SW480 (cell line): ENCODE results near the gene CAMSAP2.

Experiments
- DNase-seq: peaks from one replicate; pipeline ENCODE4 v3.0.0-alpha.2; 2016; ENCODE audit warnings: low spot score

The CAMSAP2 gene

GRCh38 chr1:200845360-200845759 lies 106.7 kb downstream of the CAMSAP2 start:
- no peak for DNase-seq

DNA sequence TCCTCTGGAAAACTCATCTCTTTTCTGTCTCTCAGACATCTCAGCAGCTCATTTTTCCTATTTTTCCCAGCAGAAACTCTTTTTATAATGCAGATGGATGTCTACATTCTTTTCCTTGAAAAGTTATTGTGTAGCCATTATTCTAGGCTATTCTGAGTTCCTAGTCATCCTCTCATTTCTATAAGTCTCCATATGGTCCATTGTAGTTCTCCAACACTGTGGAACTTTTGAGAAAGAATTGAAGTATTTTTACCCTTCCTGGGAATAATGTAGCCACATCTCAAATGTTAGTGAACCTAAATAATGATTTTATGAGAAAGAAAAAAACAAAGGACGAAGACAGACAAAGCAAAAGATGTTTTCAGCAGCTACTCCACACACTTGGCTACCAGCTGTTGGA lies 107.7 kb downstream of the CAMSAP2 start:
- DNase-seq: no peak

DNA sequence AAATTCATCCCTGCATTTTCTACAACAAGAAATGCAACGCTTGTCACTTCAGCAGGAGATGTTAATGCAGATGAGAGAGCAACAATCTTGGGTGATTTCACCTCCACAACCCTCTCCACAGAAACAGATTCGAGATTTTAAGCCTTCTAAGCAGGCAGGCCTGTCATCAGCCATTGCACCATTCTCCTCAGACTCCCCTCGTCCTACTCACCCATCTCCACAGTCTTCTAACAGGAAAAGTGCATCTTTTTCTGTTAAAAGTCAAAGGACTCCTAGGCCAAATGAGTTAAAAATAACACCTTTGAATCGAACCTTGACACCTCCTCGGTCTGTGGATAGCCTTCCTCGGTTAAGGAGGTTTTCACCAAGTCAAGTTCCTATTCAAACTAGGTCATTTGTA lies 110.7 kb downstream of the CAMSAP2 start:
- no peak for DNase-seq

GRCh38 chr1:200850554-200850953 lies 111.9 kb downstream of the CAMSAP2 start:
- no peak for DNase-seq

DNA sequence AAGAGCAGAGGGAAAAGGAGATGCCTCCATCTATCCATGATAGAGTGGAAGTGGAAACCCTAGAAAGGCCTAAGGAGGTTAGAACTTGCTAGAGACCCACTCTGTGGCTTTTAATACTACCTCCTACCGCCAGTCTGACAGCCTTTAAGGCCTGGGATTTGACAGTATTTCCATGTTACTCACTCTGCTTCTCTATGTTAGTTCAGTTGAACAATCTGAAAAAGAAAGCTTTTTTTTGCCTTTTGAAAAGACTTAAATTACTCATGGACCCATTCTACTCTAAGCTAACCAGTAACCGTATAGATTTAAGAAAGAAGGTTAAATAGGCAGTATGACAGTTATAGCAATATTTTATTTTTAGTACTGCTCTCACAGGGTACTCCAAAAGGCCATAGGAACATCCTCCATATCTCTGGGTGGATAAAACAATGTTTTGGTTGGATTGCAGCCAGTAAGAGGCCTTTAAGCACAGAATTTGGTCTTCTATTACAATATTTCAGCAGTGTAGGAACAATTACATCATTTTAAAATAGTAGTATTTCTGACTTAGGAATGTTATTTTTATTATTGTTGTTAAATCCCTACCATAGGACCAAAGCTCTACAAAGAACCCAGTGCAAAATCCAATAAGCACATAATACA lies 118.1 kb downstream of the CAMSAP2 start:
- DNase-seq: no peak

GRCh38 chr1:200857804-200858203 lies 119.1 kb downstream of the CAMSAP2 start:
- no peak for DNase-seq

DNA sequence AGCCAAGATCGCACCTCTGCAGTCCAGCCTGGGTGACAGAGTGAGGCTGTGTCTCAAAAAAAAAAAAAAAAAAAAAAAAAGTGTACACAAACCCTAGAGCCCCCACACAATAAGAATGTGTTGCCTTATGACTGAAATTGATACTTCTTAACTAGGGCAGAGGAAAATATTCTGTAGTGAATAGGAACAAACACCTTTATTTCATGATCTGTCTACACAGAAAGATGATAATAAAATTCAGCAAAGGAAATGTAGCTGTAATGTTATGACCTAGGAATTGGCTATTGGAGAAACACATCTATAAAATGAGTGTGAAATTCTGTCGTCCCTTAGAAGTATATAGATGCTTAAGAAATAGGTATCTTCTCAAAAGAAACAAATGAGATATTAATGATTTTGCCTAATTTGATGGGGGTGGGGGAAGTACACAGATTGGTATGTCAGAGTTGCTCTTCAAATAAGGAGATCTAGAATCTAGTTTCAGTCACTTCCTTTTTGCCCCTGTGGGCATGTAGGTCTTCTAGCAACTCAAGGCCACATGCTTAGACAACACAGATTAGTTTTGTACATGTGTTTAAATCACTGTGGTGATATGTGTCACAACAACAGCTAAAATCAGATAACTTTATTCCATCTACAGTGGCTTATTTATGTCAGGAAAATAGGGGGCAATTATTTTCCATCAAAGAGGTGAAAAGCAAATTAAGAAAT lies 123.4 kb downstream of the CAMSAP2 start:
- DNase-seq: no peak

GRCh38 chr1:200862713-200863415 lies 124.2 kb downstream of the CAMSAP2 start:
- no peak for DNase-seq

GRCh38 chr1:200866116-200866515 lies 127.4 kb downstream of the CAMSAP2 start:
- DNase-seq: no peak

- no peak for DNase-seq
Observed at GRCh38 chr1:200866521-200866920, 127.8 kb downstream of the CAMSAP2 start.

DNA sequence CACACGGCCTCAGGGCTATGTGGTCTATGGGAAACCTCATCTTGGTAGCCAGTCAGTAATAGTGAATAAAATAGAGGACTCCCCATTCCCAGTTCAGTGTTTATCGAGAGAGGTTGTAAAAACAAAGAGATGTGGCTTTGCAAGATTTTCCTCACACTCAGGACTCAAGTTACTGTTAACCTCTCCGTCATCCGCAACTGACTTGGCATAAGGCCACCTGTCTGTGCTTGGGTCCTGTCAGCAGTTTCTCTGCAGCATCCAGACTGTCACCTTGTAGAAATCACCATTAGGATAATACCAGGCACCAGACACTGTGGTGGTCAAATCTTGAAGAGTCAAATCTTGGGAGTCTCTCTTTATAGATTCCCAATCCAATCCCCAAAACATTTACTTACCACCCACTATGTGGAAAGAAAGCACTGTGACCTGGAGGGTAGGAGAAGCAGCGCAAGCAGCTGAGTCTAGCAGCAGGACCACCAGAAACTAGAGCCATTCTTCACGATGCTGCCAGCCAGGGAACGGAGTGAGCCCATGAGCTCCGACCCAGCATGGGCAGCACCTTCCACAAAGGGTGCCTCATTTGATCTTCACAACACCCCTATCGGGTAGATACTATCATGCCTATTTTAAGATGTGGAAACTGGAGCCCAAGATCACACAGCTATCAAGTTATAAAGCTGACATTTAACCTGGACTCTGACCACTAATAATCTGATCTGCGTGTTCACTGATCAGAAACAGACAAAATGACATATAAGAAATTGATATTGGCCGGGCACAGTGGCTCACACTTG lies 128.5 kb downstream of the CAMSAP2 start:
- DNase-seq: no peak

GRCh38 chr1:200869376-200869752 lies 130.7 kb downstream of the CAMSAP2 start:
- no peak for DNase-seq

GRCh38 chr1:200869753-200870391 lies 131.2 kb downstream of the CAMSAP2 start:
- no peak for DNase-seq

DNA sequence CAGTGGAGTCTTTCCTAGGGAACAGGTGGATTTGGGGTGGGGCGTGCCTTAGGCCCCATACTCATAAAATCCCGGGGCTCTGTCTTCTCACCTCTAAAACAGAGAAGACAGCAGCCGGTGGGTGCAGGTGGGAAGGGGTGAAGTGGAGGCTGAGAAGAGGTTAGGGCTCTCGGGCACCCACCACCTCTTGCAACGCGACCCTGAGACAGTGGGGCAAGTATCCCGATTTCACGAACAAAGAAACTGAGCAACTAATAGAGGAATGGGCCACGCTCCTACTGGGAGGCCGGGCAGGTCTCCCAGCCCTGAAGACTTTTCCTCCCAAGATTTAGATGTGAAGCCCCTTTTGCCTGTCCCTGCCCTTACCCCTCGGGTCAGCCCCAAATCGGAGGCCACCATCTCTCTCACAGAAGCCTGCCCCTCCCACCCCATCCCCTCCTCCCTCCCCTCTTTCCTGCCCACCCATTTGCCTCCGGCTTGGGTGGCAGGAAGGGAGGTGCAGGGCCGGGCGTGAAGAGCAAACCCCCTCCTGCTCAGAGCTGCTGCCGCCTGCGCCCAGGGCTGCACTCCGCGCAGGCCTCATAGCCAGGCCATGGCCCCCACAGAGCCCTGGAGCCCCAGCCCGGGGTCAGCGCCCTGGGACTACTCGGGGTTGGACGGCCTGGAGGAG lies 133.9 kb downstream of the CAMSAP2 start, which contains the start of gene GPR25:
GPR25 (plus strand) TSS at position 536 of the 670 bp plus-strand sequence; CDS start at position 593, 57 bp downstream.
- no peak for DNase-seq

- no peak for DNase-seq
Observed at GRCh38 chr1:200873116-200873670, 134.5 kb downstream of the CAMSAP2 start.

DNA sequence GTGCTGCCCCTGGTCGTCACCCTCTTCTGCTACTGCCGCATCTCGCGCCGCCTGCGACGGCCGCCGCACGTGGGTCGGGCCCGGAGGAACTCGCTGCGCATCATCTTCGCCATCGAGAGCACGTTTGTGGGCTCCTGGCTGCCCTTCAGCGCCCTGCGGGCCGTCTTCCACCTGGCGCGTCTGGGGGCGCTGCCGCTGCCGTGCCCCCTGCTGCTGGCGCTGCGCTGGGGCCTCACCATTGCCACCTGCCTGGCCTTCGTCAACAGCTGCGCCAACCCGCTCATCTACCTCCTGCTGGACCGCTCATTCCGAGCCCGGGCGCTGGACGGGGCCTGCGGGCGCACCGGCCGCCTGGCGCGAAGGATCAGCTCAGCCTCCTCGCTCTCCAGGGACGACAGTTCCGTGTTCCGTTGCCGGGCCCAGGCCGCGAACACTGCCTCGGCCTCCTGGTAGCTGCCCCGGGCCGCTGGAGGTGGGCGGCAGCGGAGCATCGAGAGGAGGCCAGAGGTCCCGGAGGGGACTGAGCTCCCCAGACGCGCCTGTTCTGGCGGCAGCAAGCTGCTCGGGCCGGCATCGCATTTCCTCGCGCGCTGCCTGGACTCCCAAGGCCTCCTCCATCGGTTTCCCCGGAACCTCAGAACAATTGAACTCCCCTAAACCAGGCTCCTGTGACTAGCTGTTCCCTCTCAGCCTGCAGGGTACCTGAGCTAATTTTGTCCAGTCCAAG lies 135.1 kb downstream of the CAMSAP2 start:
- DNase-seq: no peak

GRCh38 chr1:200874694-200875093 lies 136.0 kb downstream of the CAMSAP2 start:
- DNase-seq: no peak

- no peak for DNase-seq
Observed at GRCh38 chr1:200875416-200875815, 136.7 kb downstream of the CAMSAP2 start.

GRCh38 chr1:200877010-200877409 lies 138.3 kb downstream of the CAMSAP2 start:
- no peak for DNase-seq

DNA sequence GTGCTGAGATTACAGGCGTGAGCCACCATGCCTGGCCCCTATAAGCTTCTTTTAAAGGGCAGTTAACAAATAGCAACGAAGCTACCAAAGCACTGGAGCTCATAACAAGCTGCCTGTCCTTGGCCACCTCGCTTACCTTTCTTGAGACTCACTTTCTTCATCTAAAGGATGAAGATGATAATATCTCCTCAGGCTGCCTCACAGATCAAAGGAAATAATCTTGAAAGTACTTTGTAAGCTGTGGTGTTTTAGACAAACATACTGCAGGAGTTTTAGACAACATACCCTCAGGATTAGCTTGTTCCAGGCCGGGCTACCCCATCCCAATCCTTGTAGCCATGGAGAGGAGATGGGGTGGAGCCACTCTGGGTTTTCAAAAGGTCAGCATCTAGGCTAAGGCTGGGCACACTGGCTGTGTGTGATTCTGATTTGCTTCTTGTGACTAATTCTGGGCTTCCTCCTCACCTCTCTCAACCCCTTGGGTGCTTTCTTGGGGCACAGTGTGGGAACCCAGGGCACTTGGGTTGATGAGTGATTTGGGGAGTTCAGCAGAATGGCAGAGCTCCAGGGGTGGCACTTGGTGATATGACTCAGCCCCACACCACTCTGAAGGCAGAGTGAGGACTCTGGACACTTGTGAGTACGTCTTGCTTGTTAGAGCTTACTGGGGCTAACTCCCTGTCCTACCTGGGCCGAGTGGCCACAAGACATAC lies 139.3 kb downstream of the CAMSAP2 start:
- no peak for DNase-seq
